Breast epithelium (tissue), 4 donors: ENCODE data around the gene SSTR1. TPM values are rescaled to one million over a fixed set of nuclear protein-coding genes. Genes with fewer than 3 reads are reported as not detected.

Experiments
- DNase-seq, 2 donors: peaks; one replicate each; pipeline ENCODE4 v3.0.0-alpha.2; 2019; ENCODE audit warnings: low spot score in 2 of 2
- H3K27ac ChIP-seq, 2 donors: fragments of 200-600 bp; sonication (generic) in 1 of 2; one replicate each; pipeline ENCODE4 v1.5.1; 2016 to 2019; ENCODE audit warnings: mild to moderate bottlenecking in 1 of 2
- H3K27me3 ChIP-seq, 2 donors: fragments of 200-600 bp; sonication (generic) in 1 of 2; one replicate each; pipeline versions ENCODE4 v1.5.1 to v1.6.0; 2017 to 2019; ENCODE audit warnings: control low read depth in 1 of 2, mild to moderate bottlenecking in 1 of 2
- H3K36me3 ChIP-seq: fragments of 200-600 bp; one replicate; pipeline ENCODE4 v1.5.1; 2019
- H3K4me1 ChIP-seq, 2 donors: fragments of 200-600 bp; sonication (generic); one replicate each; pipeline ENCODE4 v1.5.1; 2016 to 2019; ENCODE audit warnings: control low read depth in 1 of 2
- H3K4me3 ChIP-seq, 3 donors: fragments of 200-600 bp; sonication (generic); 1 replicate in 2 of 3; 2 replicates in 1 of 3; pipeline ENCODE4 v1.5.1; 2016 to 2019; ENCODE audit warnings: mild to moderate bottlenecking in 3 of 3, moderate library complexity in 2 of 3
- H3K9me3 ChIP-seq, 2 donors: fragments of 200-600 bp; sonication (generic) in 1 of 2; one replicate each; pipeline ENCODE4 v1.5.1; 2016 to 2019; ENCODE audit warnings: control low read depth in 1 of 2
- POLR2A ChIP-seq: fragments of 450-650 bp; IDR thresholded peaks from one replicate; pipeline ENCODE4 v1.6.1; 2016; ENCODE audit warnings: antibody characterized with exemption, mild to moderate bottlenecking, moderate library complexity
- POLR2AphosphoS5 ChIP-seq, 3 donors: sonication (generic); formaldehyde crosslinking; IDR thresholded peaks; one replicate each; pipeline ENCODE4 v1.6.1; 2017; ENCODE audit warnings: antibody characterized with exemption in 3 of 3
- intact Hi-C: fragments of 100-400 bp; cut with DNase I; formaldehyde crosslinking; loops from one replicate; pipeline ENCODE4 v1.15.1; 2023; ENCODE audit warnings: low total_unique reads
- total RNA-seq, 3 donors: library from RNA; depleted of rRNA; stranded (reverse); fragments of >200 nt; gene quantifications; one replicate each; pipeline ENCODE4 v1.1.0, GENCODE V29; 2016
- TF ChIP-seq, protein P1 (sequence below), 3 donors: fragments of 450-650 bp; IDR thresholded peaks; one replicate each; pipeline ENCODE4 v1.5.1; 2016 to 2017; ENCODE audit warnings: antibody characterized with exemption in 3 of 3, mild to moderate bottlenecking in 3 of 3, moderate library complexity in 3 of 3

The SSTR1 gene
- total RNA-seq, 3 donors from 2014 or later = 0.16 to 0.33 (median 0.29) TPM

DNA sequence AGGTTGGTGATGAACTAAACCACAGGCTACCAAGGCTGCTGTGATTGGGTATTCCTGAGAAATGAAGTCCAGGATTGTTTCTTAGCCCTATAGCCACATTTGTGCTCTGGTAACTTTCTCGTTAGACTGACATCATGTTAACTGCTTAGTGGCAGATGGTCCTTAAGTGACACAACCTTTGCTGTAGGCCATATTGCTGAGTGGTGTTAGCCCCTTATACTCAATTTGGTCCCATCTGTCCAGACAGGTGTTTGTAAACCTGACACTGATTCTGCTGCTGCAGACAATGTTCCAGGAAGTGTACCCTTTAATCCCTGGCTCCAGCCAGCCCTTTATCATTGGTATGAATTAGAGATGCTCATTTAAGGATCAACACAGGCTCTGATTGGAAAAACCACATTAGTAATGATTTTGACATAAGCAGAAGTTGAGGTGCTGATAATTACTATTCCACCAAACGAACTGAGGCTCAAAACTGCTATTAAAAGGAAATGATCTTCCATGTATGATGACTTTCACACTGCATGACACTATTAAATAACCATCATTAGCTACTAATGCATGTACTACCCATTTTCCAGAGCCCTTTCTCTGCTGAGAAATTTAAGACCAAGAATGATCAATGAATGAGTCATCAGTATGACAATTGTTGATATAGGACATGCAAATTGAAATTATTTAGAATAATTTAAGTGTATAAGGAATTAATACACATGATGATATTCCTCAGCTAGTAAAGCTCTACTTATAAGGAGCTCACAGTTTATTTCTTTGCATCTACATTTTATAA, 3.6 kb upstream of the SSTR1 start:
- no peak for DNase-seq
- Histone ChIP-seq H3K27me3 (peaks cover 0 to 14% of the 10 kb centered on the region in 2 donors), H3K27ac (no peak overlapping the region), H3K36me3 (no peaks in the 10 kb centered on the region), H3K4me3 (no peak overlapping the region), H3K4me1 (no peaks in the 10 kb centered on the region), H3K9me3 (no peaks in the 10 kb centered on the region)
- no peak for TF ChIP-seq POLR2AphosphoS5 (IDR thresholded peaks at IDR 0.05)
- TF ChIP-seq POLR2A = no peak
- TF ChIP-seq, protein P1, sequence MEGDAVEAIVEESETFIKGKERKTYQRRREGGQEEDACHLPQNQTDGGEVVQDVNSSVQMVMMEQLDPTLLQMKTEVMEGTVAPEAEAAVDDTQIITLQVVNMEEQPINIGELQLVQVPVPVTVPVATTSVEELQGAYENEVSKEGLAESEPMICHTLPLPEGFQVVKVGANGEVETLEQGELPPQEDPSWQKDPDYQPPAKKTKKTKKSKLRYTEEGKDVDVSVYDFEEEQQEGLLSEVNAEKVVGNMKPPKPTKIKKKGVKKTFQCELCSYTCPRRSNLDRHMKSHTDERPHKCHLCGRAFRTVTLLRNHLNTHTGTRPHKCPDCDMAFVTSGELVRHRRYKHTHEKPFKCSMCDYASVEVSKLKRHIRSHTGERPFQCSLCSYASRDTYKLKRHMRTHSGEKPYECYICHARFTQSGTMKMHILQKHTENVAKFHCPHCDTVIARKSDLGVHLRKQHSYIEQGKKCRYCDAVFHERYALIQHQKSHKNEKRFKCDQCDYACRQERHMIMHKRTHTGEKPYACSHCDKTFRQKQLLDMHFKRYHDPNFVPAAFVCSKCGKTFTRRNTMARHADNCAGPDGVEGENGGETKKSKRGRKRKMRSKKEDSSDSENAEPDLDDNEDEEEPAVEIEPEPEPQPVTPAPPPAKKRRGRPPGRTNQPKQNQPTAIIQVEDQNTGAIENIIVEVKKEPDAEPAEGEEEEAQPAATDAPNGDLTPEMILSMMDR (IDR thresholded peaks at IDR 0.05) = no peak
- intact Hi-C loops = no loop called here

DNA sequence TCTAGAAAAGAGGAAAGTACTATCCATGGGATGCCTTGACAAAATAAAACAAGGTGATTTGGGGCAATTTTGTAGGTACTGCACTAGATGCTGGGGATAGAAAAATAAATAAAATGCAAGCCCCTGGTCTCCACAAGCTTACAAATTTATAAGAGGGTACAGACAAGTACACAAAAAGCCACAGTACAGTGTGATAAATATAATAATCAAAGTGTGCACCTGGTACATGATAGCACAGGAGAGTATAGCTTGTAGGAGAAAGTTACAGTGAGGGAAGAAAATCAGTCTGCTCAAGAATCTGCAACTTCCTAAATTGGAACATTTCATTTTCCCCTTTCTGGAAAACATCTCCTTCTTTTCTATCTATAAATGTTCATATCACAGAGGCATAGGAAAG, 3.0 kb upstream of the SSTR1 start:
- no peak overlapping the region for H3K27ac ChIP-seq
- H3K4me3 ChIP-seq = no peak overlapping the region
- H3K4me1 ChIP-seq = no peaks in the 10 kb centered on the region
- TF ChIP-seq, protein P1 (IDR thresholded peaks at IDR 0.05) = no peak
- TF ChIP-seq POLR2A (no peak), POLR2AphosphoS5 (IDR thresholded peaks at IDR 0.05) (no peak)
- intact Hi-C loops = no loop called here
- DNase-seq = no peak
- H3K36me3 ChIP-seq = no peaks in the 10 kb centered on the region
- peaks cover 0 to 20% of the 10 kb centered on the region in 2 donors for H3K27me3 ChIP-seq
- no peaks in the 10 kb centered on the region for H3K9me3 ChIP-seq

DNA sequence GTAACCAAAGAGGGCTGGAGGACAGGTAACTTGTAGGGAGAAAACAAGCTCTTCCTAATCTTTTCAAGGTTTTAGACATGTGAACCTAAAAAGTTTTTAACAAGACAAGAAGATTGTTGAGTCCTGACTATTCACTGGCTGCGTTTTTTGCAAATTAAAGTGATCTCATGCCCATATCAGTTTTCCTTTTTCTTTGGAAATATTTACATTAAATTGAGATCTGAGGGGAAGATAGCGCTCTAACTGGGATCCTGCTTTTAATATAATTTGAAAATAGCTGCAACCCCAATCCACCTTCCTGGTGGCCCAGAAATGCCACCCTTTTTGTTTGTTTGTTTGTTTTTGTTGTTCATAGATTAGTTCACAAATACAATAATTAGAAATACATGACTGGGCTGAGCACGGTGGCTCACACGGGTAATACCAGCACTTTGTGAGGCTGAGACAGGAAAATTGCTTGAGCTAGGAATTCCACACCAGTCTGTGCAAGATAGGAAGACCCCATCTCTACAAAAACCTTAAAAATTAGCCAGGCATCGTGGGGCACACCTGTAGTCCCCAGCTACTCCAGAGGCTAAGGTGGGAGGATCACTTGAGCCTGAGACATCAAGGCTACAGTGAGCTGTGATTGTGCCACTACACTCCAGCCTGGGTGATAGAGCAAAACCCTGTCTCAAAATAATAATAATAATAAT, 2.4 kb upstream of the SSTR1 start:
- TF ChIP-seq, protein P1 (IDR thresholded peaks at IDR 0.05) = no peak
- no peak for TF ChIP-seq POLR2A
- no peak for TF ChIP-seq POLR2AphosphoS5 (IDR thresholded peaks at IDR 0.05)
- intact Hi-C loops = no loop called here

DNA sequence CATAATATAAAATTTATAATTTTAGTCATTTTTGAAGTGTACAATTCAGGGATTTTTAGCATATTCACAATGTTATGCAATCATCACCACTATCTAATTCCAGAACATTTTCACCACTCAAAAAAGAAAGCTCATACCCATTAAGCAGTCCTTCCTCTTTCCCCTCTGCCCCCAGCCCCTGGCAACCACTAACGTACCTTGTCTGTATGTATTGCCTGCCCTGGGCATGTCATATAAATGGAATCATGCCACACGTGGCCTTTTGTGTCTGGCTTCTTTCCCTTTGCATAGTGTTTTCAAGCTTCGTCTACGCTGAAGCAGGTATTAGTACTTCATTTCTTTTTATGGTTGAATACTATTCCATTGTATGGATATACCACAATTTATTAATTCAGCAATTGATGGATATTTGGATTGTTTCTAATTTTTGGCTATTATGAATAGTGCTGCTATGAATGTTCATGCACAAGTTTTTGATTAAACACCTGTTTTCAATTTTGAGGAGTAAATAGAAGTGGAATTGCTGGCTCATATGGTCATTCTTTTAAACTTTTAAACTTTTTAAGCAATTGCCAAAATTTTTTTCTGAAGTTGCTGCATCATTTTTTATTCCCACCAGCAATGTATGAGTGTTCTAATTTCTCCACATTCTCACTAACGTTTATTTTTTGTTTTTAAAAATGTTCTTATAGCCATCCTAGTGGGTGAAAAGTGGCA, 1.6 kb upstream of the SSTR1 start:
- no peaks in the 10 kb centered on the region for H3K36me3 ChIP-seq
- H3K9me3 ChIP-seq = no peaks in the 10 kb centered on the region
- no peak for DNase-seq
- H3K27ac ChIP-seq = no peak overlapping the region
- peaks cover 0 to 34% of the 10 kb centered on the region in 2 donors for H3K27me3 ChIP-seq
- H3K4me1 ChIP-seq = no peaks in the 10 kb centered on the region
- intact Hi-C loops = no loop called here
- H3K4me3 ChIP-seq = no peak overlapping the region
- TF ChIP-seq POLR2A (no peak), POLR2AphosphoS5 (IDR thresholded peaks at IDR 0.05) (no peak)
- TF ChIP-seq, protein P1 (IDR thresholded peaks at IDR 0.05) = no peak

More for the DNA sequence above, 2.4 kb upstream of the SSTR1 start:
- no peak for DNase-seq
- peaks cover 0 to 26% of the 10 kb centered on the region in 2 donors for H3K27me3 ChIP-seq
- no peaks in the 10 kb centered on the region for H3K36me3 ChIP-seq
- H3K9me3 ChIP-seq = no peaks in the 10 kb centered on the region
- H3K4me1 ChIP-seq = no peaks in the 10 kb centered on the region
- no peak overlapping the region for H3K4me3 ChIP-seq
- H3K27ac ChIP-seq = no peak overlapping the region
